Measurements from ENCODE around the gene NOTCH3.

NOTCH3 gene

GRCh38 chr19:15118789-15119494, 81.9 kb downstream of the NOTCH3 start:
- H3K79me2 ChIP-seq (ENCODE audit: control insufficient read depth, insufficient read depth, low read length, unreplicated experiment): peaks cover 5% of the 10 kb centered on the region
- H3K27me3 ChIP-seq (ENCODE audit: insufficient read depth, low read length): no peaks in the 10 kb centered on the region
- no peak overlapping the region for H3K27ac ChIP-seq (ENCODE audit: low read depth, low read length)
- H3K4me1 ChIP-seq (ENCODE audit: control insufficient read depth, insufficient read depth, low read length, unreplicated experiment): peaks cover 12% of the 10 kb centered on the region
- no peak overlapping the region for H3K4me3 ChIP-seq (ENCODE audit: low read depth, low read length)
- H2AFZ ChIP-seq (ENCODE audit: low read length, unreplicated experiment): no peak overlapping the region
- peaks cover 7% of the 10 kb centered on the region; the same call in 1 of the 2 replicates for H3K36me3 ChIP-seq (ENCODE audit: insufficient read depth, low read length)

GRCh38 chr19:15118248-15118647, 82.5 kb downstream of the NOTCH3 start:
- H3K79me2 ChIP-seq (ENCODE audit: control insufficient read depth, insufficient read depth, low read length, unreplicated experiment): peaks cover under 1% of the 10 kb centered on the region
- peaks cover 17% of the 10 kb centered on the region for H3K4me1 ChIP-seq (ENCODE audit: control insufficient read depth, insufficient read depth, low read length, unreplicated experiment)
- H3K27me3 ChIP-seq (ENCODE audit: insufficient read depth, low read length): no peaks in the 10 kb centered on the region
- no peak overlapping the region for H3K27ac ChIP-seq (ENCODE audit: low read depth, low read length)
- no peak overlapping the region for H2AFZ ChIP-seq (ENCODE audit: low read length, unreplicated experiment)
- H3K4me3 ChIP-seq (ENCODE audit: low read depth, low read length): no peak overlapping the region
- H3K36me3 ChIP-seq (ENCODE audit: insufficient read depth, low read length): peaks cover 14% of the 10 kb centered on the region; the same call in 1 of the 2 replicates

GRCh38 chr19:15116856-15117255, 83.9 kb downstream of the NOTCH3 start:
- peaks cover 17% of the 10 kb centered on the region for H3K4me1 ChIP-seq (ENCODE audit: control insufficient read depth, insufficient read depth, low read length, unreplicated experiment)

GRCh38 chr19:15115762-15116615, 84.8 kb downstream of the NOTCH3 start:
- H3K36me3 ChIP-seq (ENCODE audit: insufficient read depth, low read length): peaks cover 22% of the 10 kb centered on the region; the same call in 1 of the 2 replicates

More at GRCh38 chr19:15116856-15117255, 83.9 kb downstream of the NOTCH3 start:
- Histone ChIP-seq H3K4me3 (ENCODE audit: low read depth, low read length) (no peak overlapping the region), H2AFZ (ENCODE audit: low read length, unreplicated experiment) (no peak overlapping the region), H3K27me3 (ENCODE audit: insufficient read depth, low read length) (no peaks in the 10 kb centered on the region), H3K36me3 (ENCODE audit: insufficient read depth, low read length) (peaks cover 22% of the 10 kb centered on the region; the same call in 1 of the 2 replicates), H3K27ac (ENCODE audit: low read depth, low read length) (no peak overlapping the region), H3K79me2 (ENCODE audit: control insufficient read depth, insufficient read depth, low read length, unreplicated experiment) (no peaks in the 10 kb centered on the region)

GRCh38 chr19:15115080-15115479, 85.7 kb downstream of the NOTCH3 start:
- peak overlapping the region; percentile 53; the same call in 1 of the 2 replicates for H3K27ac ChIP-seq (ENCODE audit: low read depth, low read length)
- H2AFZ ChIP-seq (ENCODE audit: low read length, unreplicated experiment): no peak overlapping the region
- H3K4me1 ChIP-seq (ENCODE audit: control insufficient read depth, insufficient read depth, low read length, unreplicated experiment): peaks cover 17% of the 10 kb centered on the region
- no peak overlapping the region for H3K4me3 ChIP-seq (ENCODE audit: low read depth, low read length)
- H3K27me3 ChIP-seq (ENCODE audit: insufficient read depth, low read length): no peaks in the 10 kb centered on the region
- peaks cover 22% of the 10 kb centered on the region; the same call in 1 of the 2 replicates for H3K36me3 ChIP-seq (ENCODE audit: insufficient read depth, low read length)
- no peaks in the 10 kb centered on the region for H3K79me2 ChIP-seq (ENCODE audit: control insufficient read depth, insufficient read depth, low read length, unreplicated experiment)

More at GRCh38 chr19:15115762-15116615, 84.8 kb downstream of the NOTCH3 start:
- Histone ChIP-seq H3K27me3 (ENCODE audit: insufficient read depth, low read length) (no peaks in the 10 kb centered on the region), H3K79me2 (ENCODE audit: control insufficient read depth, insufficient read depth, low read length, unreplicated experiment) (no peaks in the 10 kb centered on the region), H3K4me1 (ENCODE audit: control insufficient read depth, insufficient read depth, low read length, unreplicated experiment) (peaks cover 17% of the 10 kb centered on the region), H2AFZ (ENCODE audit: low read length, unreplicated experiment) (no peak overlapping the region), H3K27ac (ENCODE audit: low read depth, low read length) (no peak overlapping the region), H3K4me3 (ENCODE audit: low read depth, low read length) (no peak overlapping the region)

GRCh38 chr19:15114153-15114540, 86.6 kb downstream of the NOTCH3 start:
- no peak overlapping the region for H2AFZ ChIP-seq (ENCODE audit: low read length, unreplicated experiment)
- peaks cover under 1% of the 10 kb centered on the region for H3K79me2 ChIP-seq (ENCODE audit: control insufficient read depth, insufficient read depth, low read length, unreplicated experiment)
- no peaks in the 10 kb centered on the region for H3K27me3 ChIP-seq (ENCODE audit: insufficient read depth, low read length)
- peaks cover 17% of the 10 kb centered on the region for H3K4me1 ChIP-seq (ENCODE audit: control insufficient read depth, insufficient read depth, low read length, unreplicated experiment)
- peaks cover 20% of the 10 kb centered on the region; the same call in 1 of the 2 replicates for H3K36me3 ChIP-seq (ENCODE audit: insufficient read depth, low read length)
- H3K4me3 ChIP-seq (ENCODE audit: low read depth, low read length): no peak overlapping the region
- peak overlapping the region; percentile 62; the same call in 1 of the 2 replicates for H3K27ac ChIP-seq (ENCODE audit: low read depth, low read length)

GRCh38 chr19:15113245-15114152, 87.3 kb downstream of the NOTCH3 start:
- Histone ChIP-seq H3K36me3 (ENCODE audit: insufficient read depth, low read length) (peaks cover 15% of the 10 kb centered on the region; the same call in 1 of the 2 replicates), H3K27me3 (ENCODE audit: insufficient read depth, low read length) (no peaks in the 10 kb centered on the region), H3K4me3 (ENCODE audit: low read depth, low read length) (no peak overlapping the region), H3K27ac (ENCODE audit: low read depth, low read length) (peak overlapping the region; percentile 62; the same call in 1 of the 2 replicates), H2AFZ (ENCODE audit: low read length, unreplicated experiment) (no peak overlapping the region), H3K79me2 (ENCODE audit: control insufficient read depth, insufficient read depth, low read length, unreplicated experiment) (peaks cover 7% of the 10 kb centered on the region), H3K4me1 (ENCODE audit: control insufficient read depth, insufficient read depth, low read length, unreplicated experiment) (peaks cover 17% of the 10 kb centered on the region)

GRCh38 chr19:15112385-15112784, 88.4 kb downstream of the NOTCH3 start:
- Histone ChIP-seq H3K27ac (ENCODE audit: low read depth, low read length) (no peak overlapping the region), H3K27me3 (ENCODE audit: insufficient read depth, low read length) (no peaks in the 10 kb centered on the region), H3K79me2 (ENCODE audit: control insufficient read depth, insufficient read depth, low read length, unreplicated experiment) (peaks cover 17% of the 10 kb centered on the region), H3K36me3 (ENCODE audit: insufficient read depth, low read length) (peaks cover 15% of the 10 kb centered on the region; the same call in 1 of the 2 replicates), H2AFZ (ENCODE audit: low read length, unreplicated experiment) (no peak overlapping the region), H3K4me1 (ENCODE audit: control insufficient read depth, insufficient read depth, low read length, unreplicated experiment) (peaks cover 19% of the 10 kb centered on the region), H3K4me3 (ENCODE audit: low read depth, low read length) (no peak overlapping the region)

- peaks cover 15% of the 10 kb centered on the region; the same call in 1 of the 2 replicates for H3K36me3 ChIP-seq (ENCODE audit: insufficient read depth, low read length)
- H3K27me3 ChIP-seq (ENCODE audit: insufficient read depth, low read length): no peaks in the 10 kb centered on the region
- H2AFZ ChIP-seq (ENCODE audit: low read length, unreplicated experiment): no peak overlapping the region
- no peak overlapping the region for H3K27ac ChIP-seq (ENCODE audit: low read depth, low read length)
- peaks cover 20% of the 10 kb centered on the region for H3K4me1 ChIP-seq (ENCODE audit: control insufficient read depth, insufficient read depth, low read length, unreplicated experiment)
- peaks cover 17% of the 10 kb centered on the region for H3K79me2 ChIP-seq (ENCODE audit: control insufficient read depth, insufficient read depth, low read length, unreplicated experiment)
- H3K4me3 ChIP-seq (ENCODE audit: low read depth, low read length): no peak overlapping the region
Observed at GRCh38 chr19:15111758-15112157, 89.0 kb downstream of the NOTCH3 start.

- Histone ChIP-seq H2AFZ (ENCODE audit: low read length, unreplicated experiment) (no peak overlapping the region), H3K36me3 (ENCODE audit: insufficient read depth, low read length) (peaks cover 15% of the 10 kb centered on the region; the same call in 1 of the 2 replicates), H3K27ac (ENCODE audit: low read depth, low read length) (no peak overlapping the region), H3K27me3 (ENCODE audit: insufficient read depth, low read length) (no peaks in the 10 kb centered on the region), H3K79me2 (ENCODE audit: control insufficient read depth, insufficient read depth, low read length, unreplicated experiment) (peaks cover 17% of the 10 kb centered on the region), H3K4me1 (ENCODE audit: control insufficient read depth, insufficient read depth, low read length, unreplicated experiment) (peaks cover 23% of the 10 kb centered on the region), H3K4me3 (ENCODE audit: low read depth, low read length) (no peak overlapping the region)
Observed at GRCh38 chr19:15110418-15110815, 90.4 kb downstream of the NOTCH3 start.
